HepG2 (cell line): ENCODE data around the gene TIMM9. TPM values are rescaled to one million over a fixed set of nuclear protein-coding genes. Genes with fewer than 3 reads are reported as not detected.

Source experiments
- AHDC1 ChIP-seq: sonication (generic); formaldehyde crosslinking; IDR thresholded peaks from 2 replicates; pipeline ENCODE4 v1.5.1; 2020; ENCODE audit warnings: mild to moderate bottlenecking, missing genetic modification reagents, borderline replicate concordance
- BORCS8-MEF2B ChIP-seq: sonication (generic); formaldehyde crosslinking; IDR thresholded peaks from 2 replicates; pipeline ENCODE4 v1.8.0; 2022; ENCODE audit warnings: mild to moderate bottlenecking, missing genetic modification reagents
- GLI4 ChIP-seq: sonication (generic); formaldehyde crosslinking; IDR thresholded peaks from 2 replicates; pipeline ENCODE4 v1.5.1; 2020; ENCODE audit warnings: missing genetic modification reagents, mild to moderate bottlenecking, moderate library complexity, borderline replicate concordance
- KLF16 ChIP-seq, 2 experiments: sonication (generic) in 1 of 2; formaldehyde crosslinking in 1 of 2; IDR thresholded peaks; 2 replicates each; pipeline versions ENCODE4 v1.6.1 to v1.8.0; 2016 to 2023; ENCODE audit warnings: missing genetic modification reagents in 2 of 2, missing compliant biosample characterization in 1 of 2
- MXD1 ChIP-seq: sonication (generic); formaldehyde crosslinking; IDR thresholded peaks from 2 replicates; pipeline ENCODE4 v1.4.0; 2020; ENCODE audit warnings: mild to moderate bottlenecking, missing genetic modification reagents
- MXD4 ChIP-seq: IDR thresholded peaks from 2 replicates; pipeline ENCODE4 v1.6.1; 2016; ENCODE audit warnings: mild to moderate bottlenecking, missing biosample characterization, missing genetic modification reagents
- NONO ChIP-seq, 2 experiments: fragments of 450-650 bp in 1 of 2; sonication (generic) in 1 of 2; formaldehyde crosslinking in 1 of 2; IDR thresholded peaks in 1 of 2; conservative IDR thresholded peaks in 1 of 2; 2 replicates each; pipeline versions ENCODE4 v1.6.1 to v1.8.0; 2017 to 2022; ENCODE audit warnings: mild to moderate bottlenecking in 1 of 2, missing genetic modification reagents in 1 of 2, moderate library complexity in 1 of 2
- TBX2 ChIP-seq: sonication (generic); formaldehyde crosslinking; IDR thresholded peaks from 2 replicates; pipeline ENCODE4 v1.5.0; 2020; ENCODE audit warnings: missing genetic modification reagents, mild to moderate bottlenecking, borderline replicate concordance
- ZFYVE20 ChIP-seq: sonication (generic); formaldehyde crosslinking; IDR thresholded peaks from 2 replicates; pipeline ENCODE4 v1.8.0; 2023; ENCODE audit warnings: low read depth, mild to moderate bottlenecking, moderate library complexity, missing genetic modification reagents, borderline replicate concordance
- ZNF225 ChIP-seq: sonication (generic); formaldehyde crosslinking; IDR thresholded peaks from 2 replicates; pipeline ENCODE4 v1.4.0; 2020; ENCODE audit warnings: mild to moderate bottlenecking, missing genetic modification reagents
- ZNF274 ChIP-seq: sonication (generic); formaldehyde crosslinking; IDR thresholded peaks from 2 replicates; pipeline ENCODE4 v1.5.1; 2020; ENCODE audit warnings: mild to moderate bottlenecking, missing genetic modification reagents
- polyA plus RNA-seq, 8 experiments: library from polyadenylated mRNA; depleted of rRNA in 3 of 8; stranded (reverse) in 7 of 8; unstranded in 1 of 8; fragments of >200 nt; fragmentation: Illumina TruSeq in 4 of 8; extraction: Trizol in 4 of 8; gene quantifications; 2 replicates each; pipeline versions ENCODE4 v1.2.1 to v1.2.3, GENCODE V29; 2011 to 2016; ENCODE audit warnings: low read depth in 4 of 8, missing spikeins in 1 of 8, mixed read lengths in 1 of 8; ENCODE audit not compliant: insufficient read depth in 1 of 8
- total RNA-seq, 5 experiments: library from RNA; depleted of rRNA; stranded (reverse); fragments of >200 nt; fragmentation: Illumina TruSeq; extraction: Trizol; gene quantifications; 2 replicates each; pipeline ENCODE4 v1.2.3, GENCODE V29; 2016; ENCODE audit warnings: low read depth in 1 of 5
- TF ChIP-seq, protein P1 (sequence below): sonication (generic); formaldehyde crosslinking; IDR thresholded peaks from one replicate; pipeline ENCODE4 v1.5.1; 2020; ENCODE audit warnings: mild to moderate bottlenecking, missing genetic modification reagents; ENCODE audit errors: not compliant biosample characterization
- TF ChIP-seq, protein P2 (sequence below): sonication (generic); formaldehyde crosslinking; IDR thresholded peaks from 2 replicates; pipeline ENCODE4 v1.4.0; 2020; ENCODE audit warnings: missing genetic modification reagents

Gene TIMM9
- total and polyA plus RNA-seq, 2 of the 13 experiments (the other 11 are each of a cell fraction or from before 2014, with no cell fraction given): 30.5 to 42.5 TPM

- TF ChIP-seq, protein P1, sequence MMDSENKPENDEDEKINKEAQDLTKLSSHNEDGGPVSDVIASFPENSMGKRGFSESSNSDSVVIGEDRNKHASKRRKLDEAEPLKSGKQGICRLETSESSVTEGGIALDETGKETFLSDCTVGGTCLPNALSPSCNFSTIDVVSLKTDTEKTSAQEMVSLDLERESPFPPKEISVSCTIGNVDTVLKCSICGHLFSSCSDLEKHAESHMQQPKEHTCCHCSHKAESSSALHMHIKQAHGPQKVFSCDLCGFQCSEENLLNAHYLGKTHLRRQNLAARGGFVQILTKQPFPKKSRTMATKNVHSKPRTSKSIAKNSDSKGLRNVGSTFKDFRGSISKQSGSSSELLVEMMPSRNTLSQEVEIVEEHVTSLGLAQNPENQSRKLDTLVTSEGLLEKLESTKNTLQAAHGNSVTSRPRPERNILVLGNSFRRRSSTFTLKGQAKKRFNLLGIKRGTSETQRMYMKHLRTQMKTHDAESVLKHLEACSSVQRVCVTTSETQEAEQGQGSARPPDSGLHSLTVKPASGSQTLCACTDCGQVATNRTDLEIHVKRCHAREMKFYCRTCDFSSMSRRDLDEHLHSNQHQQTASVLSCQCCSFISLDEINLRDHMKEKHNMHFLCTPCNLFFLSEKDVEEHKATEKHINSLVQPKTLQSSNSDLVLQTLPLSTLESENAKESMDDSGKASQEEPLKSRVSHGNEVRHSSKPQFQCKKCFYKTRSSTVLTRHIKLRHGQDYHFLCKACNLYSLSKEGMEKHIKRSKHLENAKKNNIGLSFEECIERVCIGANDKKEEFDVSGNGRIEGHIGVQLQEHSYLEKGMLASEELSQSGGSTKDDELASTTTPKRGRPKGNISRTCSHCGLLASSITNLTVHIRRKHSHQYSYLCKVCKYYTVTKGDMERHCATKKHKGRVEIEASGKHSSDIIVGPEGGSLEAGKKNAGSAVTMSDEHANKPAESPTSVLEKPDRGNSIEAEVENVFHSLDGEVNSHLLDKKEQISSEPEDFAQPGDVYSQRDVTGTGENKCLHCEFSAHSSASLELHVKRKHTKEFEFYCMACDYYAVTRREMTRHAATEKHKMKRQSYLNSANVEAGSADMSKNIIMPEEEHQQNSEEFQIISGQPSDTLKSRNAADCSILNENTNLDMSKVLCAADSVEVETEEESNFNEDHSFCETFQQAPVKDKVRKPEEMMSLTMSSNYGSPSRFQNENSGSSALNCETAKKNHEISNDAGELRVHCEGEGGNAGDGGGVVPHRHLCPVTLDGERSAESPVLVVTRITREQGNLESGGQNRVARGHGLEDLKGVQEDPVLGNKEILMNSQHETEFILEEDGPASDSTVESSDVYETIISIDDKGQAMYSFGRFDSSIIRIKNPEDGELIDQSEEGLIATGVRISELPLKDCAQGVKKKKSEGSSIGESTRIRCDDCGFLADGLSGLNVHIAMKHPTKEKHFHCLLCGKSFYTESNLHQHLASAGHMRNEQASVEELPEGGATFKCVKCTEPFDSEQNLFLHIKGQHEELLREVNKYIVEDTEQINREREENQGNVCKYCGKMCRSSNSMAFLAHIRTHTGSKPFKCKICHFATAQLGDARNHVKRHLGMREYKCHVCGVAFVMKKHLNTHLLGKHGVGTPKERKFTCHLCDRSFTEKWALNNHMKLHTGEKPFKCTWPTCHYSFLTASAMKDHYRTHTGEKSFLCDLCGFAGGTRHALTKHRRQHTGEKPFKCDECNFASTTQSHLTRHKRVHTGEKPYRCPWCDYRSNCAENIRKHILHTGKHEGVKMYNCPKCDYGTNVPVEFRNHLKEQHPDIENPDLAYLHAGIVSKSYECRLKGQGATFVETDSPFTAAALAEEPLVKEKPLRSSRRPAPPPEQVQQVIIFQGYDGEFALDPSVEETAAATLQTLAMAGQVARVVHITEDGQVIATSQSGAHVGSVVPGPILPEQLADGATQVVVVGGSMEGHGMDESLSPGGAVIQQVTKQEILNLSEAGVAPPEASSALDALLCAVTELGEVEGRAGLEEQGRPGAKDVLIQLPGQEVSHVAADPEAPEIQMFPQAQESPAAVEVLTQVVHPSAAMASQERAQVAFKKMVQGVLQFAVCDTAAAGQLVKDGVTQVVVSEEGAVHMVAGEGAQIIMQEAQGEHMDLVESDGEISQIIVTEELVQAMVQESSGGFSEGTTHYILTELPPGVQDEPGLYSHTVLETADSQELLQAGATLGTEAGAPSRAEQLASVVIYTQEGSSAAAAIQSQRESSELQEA: no peak
- TF ChIP-seq MXD4 (CRISPR knock-in tag): peak; percentile 48
- TF ChIP-seq BORCS8-MEF2B (CRISPR knock-in tag): no peak
- TF ChIP-seq KLF16 (CRISPR knock-in tag; IDR thresholded peaks at IDR 0.05): 0 out of 4 replicates have a peak, but pooled peaks of 1 of the 2 experiments have one; percentile 13
- TF ChIP-seq ZNF225 (CRISPR knock-in tag): 0 out of 2 replicates have a peak, but pooled peaks have one; percentile 16
- no peak for TF ChIP-seq NONO (IDR thresholded peaks at IDR 0.05)
- TF ChIP-seq NONO (CRISPR knock-in tag; conservative IDR thresholded peaks at IDR 0.05): no peak
- TF ChIP-seq, protein P2, sequence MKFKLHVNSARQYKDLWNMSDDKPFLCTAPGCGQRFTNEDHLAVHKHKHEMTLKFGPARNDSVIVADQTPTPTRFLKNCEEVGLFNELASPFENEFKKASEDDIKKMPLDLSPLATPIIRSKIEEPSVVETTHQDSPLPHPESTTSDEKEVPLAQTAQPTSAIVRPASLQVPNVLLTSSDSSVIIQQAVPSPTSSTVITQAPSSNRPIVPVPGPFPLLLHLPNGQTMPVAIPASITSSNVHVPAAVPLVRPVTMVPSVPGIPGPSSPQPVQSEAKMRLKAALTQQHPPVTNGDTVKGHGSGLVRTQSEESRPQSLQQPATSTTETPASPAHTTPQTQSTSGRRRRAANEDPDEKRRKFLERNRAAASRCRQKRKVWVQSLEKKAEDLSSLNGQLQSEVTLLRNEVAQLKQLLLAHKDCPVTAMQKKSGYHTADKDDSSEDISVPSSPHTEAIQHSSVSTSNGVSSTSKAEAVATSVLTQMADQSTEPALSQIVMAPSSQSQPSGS (CRISPR knock-in tag): peak; percentile 17; the same call in 1 of the 2 replicates
- no peak for TF ChIP-seq MXD1
- 0 out of 2 replicates have a peak, but pooled peaks have one; percentile 30 for TF ChIP-seq AHDC1
- TF ChIP-seq GLI4 (CRISPR knock-in tag): peak; percentile 53; the same call in 1 of the 2 replicates
- TF ChIP-seq ZFYVE20: no peak
- TF ChIP-seq ZNF274 (CRISPR knock-in tag): 0 out of 2 replicates have a peak, but pooled peaks have one; percentile 56
- peak; percentile 67; the same call in 1 of the 2 replicates for TF ChIP-seq TBX2 (CRISPR knock-in tag)
These were observed 31.8 kb downstream of the TIMM9 start (continued) for GRCh38 chr14:58395562-58395811.
